DMS53 (cell line): ENCODE data around the gene PACRG.

Source experiments
- DNase-seq: peaks from one replicate; lab custom pipeline; 2025; lab: John Stamatoyannopoulos, UW

The PACRG gene

DNA sequence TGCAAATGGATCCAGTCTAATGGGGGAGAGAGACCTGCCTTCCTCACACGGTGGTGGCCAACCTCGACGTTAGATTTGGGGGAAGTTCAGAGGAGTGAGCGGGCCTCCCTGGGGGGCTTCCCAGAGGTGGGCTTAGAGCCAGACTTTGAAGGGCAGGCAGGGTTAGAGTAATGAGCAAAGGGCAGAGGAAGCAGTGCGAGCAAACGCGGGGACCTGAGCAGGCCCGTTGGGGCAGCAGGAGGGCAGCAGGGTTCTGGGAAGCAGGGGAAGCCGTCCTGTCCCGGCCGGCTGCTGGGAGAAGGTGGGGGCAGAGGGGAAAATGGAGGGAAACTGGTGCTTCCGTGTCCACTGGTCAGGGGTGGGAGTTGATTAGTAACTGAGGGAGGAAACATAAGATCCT is 474.1 kb downstream of the PACRG start:
- no peak for DNase-seq

DNA sequence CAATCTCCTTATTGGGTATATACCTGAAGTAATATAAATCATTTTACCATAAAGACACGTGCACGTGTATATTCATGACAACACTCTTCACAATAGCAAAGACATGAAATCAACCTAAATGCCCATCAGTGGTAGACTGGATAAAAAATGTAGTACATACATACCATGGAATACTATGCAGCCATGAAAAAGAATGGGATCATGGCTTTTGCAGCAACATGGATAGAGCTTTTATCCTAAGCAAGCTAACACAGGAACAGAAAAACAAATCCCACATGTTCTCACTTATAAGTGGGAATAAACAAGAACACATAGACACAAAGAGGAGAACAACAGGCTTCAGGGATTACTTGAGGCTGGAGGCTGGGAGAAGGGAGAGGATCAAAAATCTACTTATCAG is 478.4 kb downstream of the PACRG start:
- DNase-seq = no peak

DNA sequence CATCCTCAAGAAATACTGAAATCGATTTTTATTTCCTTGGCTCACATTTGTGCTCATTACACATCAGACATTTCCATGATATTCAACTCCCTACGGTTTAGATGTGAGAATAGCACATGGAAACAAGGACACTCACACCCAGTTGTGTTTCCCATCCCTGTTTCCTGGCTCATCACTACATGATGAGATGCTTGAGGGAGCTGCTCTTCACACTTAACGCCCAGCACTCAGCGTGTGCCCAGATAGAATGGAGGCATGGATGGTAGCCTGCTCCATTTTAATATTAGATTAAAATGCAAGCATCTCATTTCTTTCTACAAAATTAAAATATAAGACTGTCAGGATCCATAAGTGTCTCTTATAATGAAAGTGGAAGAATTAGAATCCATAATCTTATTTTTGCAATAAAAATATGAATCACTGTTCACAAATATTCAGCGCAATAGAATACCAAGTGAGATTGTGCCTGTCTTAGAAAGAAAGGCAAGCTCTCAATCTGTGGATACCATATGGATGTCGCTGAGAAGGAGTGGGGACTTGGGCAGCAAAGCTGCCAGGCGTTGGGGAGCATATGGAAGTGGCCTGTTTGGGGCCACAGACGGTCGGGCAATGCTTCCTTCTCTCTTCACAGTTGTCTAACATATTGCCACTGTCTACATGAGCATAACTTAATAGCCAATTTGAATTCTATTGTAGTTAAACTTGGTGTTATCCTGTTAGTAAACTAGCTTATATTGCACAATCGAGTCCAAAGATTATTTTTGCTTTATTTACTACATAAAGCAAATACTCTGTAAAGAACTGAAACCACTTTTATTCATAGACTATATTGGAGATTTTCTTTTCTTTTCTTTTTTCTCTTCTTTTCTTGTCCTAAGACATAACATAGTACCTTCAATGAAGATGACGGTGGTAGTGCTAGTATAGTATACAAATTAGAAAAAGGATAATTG is 479.9 kb downstream of the PACRG start:
- DNase-seq = no peak

DNA sequence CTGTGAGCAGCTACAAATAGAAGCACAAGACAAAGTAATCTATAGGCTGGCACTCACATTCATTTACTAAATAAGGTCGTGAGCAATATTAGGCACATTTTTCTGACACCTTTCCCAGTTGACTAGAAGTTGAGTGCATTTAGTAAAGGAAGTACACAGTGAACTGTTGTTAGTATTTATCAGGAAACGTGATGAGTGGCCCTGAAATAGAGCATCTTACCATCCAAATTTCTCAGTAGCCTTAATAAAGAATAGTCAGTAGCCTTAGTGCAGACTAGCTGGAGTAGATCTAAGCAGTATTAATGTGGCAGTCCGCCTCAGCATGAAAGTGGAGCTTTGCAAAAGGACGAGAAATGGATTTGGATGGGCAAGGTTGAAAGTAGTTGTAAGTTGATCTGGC is 481.2 kb downstream of the PACRG start:
- no peak for DNase-seq

DNA sequence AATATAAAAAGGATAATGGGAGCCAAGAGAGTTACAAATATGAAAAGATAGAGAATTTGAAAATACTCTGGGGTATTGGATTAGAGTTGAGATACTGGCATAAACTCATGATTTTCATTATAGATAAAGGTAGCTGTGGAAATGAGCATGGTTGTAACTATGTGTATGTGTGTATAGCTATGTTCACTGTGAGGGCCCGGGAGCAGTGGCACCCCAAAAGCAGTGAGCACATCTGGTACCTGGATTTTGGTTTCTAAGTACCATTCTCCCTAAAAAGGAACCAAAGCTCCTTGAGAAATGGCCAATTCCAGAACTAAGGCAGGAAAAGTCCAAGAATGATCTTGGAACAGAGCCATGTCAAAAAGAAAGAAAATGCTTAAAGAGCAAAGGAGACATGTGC is 484.3 kb downstream of the PACRG start:
- no peak for DNase-seq

DNA sequence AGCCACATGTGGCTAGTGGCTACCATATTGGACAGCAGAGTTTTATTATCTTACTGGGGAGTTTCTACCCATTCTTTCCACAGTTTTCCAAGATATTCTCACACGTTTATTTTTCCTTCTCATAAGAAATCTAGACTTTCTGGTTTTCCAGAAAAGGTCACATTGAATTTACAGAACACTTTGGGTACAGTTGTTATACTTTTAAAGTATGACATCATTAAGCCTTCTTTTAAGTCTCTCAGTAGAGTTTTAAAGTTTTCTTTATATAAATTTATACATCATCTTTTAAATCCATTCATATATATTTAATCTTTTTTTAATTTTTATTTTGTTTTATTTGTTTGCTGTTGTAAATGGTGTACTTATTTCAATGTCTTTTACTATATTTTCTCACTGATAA is 486.5 kb downstream of the PACRG start:
- DNase-seq = no peak

DNA sequence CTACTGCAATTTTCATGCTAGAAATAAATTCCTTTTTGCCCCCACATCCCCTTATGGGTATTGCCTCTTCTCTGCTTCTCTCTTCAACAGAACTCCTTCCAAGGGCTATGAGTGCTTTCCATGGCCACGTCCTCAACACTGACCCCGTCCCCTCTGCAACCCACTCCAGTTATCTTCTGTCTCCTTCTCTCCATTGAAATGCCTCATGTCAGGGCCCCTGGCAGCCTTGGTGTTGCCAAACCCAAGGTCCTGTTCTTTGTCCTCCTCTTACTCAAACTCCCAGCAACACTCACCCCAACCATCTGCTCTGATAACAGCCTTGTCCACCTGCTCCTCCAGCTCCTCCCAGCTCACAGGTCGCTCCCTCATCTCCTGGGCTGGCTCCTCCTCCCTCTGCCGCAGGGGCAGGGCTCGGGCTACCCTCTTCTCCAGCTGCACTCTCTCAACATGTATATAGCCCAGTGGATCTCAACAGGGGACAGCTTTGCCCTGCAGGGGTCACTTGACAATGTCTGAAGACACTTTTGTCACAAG is 490.7 kb downstream of the PACRG start:
- DNase-seq = no peak

DNA sequence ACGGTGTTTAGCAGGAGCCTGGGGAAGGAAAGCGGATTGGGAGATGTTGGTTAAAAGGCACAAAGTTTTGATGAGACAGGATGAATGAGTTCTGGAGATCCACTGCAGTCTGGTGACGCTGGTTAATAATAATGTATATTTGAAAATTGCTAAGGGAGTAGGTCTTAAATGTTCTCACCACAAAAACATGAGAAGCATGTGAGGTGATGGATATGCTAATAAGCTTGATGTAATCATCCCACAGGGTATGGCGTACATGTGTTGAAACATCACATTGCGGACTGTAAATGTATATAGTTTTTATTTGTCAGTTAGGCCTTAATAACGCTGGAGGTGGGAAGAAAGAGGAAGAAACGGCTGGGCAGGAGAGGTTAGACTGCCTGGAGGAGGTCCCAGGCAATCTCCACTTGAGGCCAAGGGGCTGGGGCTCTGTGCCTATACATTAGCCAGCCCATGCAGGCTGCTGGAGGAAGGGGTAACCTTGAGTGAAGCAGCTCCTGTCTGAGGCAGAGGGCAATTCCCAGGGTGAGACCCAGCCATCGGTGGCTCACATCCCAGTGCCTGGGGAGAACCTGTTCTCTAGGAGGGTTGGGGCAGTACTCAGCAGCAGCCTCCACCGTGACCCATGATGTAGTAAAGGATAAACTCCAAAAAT is 498.5 kb downstream of the PACRG start:
- DNase-seq = no peak

DNA sequence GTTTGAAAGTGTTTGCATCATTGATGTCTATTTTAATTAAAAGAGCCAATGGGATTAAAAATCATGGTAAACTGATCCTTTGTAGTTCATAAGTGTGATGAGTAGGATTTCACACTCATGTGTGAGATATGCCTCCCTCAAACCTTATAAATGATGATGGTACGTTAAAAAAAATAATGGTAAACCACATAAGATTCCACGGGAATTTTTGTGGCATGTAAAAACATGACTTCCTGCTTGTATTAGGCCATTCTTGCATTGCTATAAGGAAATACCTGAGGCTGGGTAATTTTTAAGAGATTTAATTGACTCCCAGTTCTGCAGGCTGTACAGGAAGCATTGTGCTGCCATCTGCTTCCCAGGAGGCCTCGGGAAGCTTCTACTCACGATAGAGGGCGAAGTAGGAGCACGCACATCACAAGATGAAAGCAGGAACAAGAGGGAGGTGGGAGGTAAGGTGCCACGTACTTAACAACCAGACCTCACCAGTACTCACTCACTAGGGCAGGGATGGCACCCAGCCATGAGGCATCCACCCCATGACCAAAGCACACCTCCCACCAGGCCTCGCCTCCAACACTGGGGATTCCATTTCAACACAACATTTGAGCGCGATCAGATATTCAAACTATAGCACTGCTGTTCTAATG is 499.2 kb downstream of the PACRG start:
- no peak for DNase-seq

DNA sequence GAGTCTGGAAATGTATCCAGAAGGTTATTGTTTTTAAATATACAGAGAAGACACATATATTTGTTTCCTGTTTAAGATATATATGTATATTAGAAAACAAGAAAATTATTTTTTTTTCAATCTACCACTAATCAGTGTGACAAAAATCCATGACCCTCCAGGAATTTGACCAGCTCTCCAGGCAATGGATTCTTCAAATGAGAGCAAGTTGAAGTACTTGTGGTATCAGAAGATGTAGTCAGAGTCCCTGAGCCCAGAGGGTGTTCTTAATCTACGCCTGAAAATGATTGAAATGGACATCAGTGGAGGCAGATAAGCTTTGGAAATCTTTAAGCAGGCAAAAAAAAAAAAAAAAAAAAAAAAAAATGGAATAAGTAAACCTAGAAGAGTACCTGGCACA is 500.3 kb downstream of the PACRG start:
- no peak for DNase-seq

DNA sequence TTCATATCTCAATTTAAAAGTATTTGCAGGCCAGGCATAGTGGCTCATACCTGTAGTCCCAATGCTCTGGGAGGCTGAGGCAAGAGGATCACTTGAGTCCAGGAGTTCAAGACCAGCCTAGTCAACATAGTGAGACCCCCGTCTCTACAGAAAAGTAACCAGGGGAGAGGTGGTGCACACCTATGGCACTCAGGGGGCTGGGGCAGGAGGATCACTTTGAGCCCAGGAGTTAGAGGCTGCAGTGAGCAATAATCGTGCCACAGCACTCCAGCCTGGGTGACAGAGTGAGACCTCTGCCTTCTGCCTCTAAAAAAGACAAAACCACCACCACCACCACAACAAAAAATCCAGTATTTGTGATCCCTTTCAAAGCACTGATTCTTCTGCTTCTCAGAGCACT is 501.3 kb downstream of the PACRG start:
- no peak for DNase-seq

DNA sequence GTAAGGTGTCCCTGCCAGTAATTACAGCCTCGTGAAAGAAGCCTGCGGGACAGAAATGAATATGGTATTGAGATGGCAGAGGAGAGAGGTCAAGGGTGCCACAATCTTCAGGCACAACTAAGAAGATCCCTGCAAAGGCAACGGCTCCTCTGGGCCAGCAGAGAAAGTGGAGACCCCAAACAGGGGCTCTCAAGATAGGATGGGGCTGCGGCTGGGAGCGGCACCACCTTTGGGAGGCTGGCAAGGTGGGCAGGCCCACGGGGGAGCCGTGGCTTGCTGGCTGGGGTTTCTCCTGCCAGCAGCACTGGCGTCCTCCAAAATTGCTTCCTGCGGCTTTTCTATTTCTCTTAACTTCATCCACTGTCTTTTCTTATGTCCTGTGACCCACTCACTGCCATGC is 503.1 kb downstream of the PACRG start:
- DNase-seq = no peak

DNA sequence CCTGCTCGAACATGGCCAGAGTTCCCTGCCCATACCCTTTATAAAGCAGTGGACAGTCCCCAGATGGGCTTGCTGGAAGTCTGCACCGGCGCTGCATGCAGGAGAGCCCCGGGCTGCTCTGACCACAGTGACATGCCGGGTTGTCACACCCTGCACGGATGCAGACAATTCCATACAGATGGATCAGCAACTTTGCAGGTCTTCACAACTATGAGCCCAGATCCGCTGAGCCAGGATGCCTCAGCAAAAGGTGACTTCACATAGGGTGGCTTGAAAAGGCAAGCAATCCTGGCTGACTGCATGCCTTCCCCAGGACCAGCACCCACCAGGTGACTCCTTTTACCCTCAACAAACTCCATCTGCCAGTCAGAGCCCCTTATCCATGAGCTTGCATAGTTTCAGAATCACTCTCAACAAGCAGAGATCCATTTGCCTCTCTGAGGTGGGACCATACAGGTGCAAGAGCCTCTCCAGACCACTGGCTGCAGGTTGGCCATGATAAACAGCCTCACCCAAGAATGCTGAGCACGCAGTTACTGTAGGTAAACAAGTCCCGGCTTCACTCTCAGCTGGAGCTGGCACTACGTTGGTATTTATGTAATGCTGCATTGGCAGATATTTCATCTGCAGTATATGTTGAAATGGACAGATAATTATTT is 503.7 kb downstream of the PACRG start:
- DNase-seq = no peak

DNA sequence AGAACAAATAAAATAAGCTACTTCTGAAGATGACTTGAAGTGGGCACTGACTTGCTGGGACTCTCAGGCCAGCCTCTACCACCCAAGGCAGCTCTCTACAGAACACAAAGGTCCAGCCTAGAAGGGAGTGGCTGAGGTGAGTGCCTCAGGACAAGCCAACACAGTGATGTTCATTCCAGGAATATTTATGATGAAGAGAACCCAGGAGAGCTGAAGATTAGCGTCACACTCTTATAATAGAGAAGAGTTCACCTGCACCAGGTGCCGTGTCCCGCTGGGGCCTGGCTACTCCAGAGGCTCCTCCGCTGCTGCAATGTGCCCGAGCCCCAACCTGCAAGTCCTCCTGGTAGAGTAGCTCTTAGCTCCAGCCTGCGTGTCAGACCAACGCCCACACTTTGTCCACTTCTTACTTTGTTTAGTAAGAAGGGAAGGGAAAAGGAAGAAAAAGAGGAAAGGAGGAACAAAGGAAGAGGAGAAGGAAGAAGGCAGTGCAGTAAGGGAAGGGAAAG is 504.3 kb downstream of the PACRG start:
- no peak for DNase-seq

DNA sequence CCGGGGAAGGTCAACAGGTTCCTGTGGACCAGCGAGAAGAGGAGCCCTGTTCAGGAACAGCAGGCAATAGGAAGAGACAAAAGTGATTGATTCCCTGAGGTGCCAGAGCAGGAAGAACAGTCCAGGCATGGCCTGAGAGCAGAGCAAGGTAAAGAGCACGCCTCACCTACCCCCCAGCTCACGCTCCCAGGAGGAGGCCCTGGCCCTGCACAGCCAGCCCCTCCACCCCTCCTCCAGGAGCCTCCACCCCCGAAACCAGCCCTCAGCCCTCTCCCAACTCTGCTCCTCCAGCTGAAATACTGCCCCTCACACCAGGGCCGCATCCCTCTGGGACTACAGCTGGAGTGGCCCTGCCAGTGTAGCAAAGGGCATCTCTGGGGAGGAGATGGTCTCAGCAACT is 504.9 kb downstream of the PACRG start:
- DNase-seq = no peak

DNA sequence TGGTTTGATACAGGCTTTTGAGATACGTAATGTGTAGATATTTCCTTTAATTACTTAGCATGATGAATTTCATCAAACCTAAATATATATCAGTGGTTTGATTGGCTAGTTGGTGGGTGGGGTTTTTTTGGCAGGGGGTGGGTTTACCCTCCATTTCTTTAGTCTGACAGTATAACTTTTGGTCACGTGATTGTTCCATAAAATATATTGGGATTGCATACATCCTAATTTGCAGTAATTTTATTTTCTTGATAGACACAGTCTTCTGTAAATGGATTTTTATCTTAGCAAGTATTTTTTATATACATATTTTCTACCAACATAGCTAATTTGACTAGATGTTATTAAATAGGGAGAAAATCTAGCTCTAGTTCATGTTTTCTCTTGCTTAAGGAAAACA is 509.3 kb downstream of the PACRG start:
- DNase-seq = no peak

DNA sequence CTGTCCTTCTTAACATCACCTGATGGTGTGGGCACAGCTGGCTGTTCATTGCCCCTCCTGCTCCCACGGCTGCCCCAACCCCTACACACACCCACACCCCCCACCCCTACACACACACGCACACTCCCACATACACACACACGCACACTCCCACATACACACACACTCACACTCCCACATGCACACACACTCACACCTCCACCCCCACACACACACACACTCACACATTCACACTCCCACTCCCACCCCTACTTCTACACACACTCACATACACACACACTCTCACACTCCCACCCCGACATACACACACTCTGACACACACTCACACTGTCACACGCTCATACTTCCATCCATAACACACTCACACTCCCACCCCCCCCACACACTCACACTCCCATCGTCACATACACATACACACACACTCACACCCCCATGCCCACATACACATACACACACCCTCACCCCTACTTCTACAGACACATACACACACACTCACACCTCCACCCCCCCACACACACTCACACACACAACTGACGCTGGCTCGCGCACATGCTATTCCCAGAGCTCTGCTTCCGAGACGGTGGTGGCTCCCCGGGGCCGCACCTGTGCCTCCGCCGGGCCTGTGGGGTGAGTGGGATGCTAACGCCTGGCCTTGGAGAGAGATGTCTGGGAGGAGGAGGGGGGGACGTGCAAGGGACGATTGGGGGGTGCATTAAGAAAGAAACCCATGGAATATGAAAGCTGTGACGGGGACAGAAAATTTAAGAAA is 512.0 kb downstream of the PACRG start:
- DNase-seq = no peak

DNA sequence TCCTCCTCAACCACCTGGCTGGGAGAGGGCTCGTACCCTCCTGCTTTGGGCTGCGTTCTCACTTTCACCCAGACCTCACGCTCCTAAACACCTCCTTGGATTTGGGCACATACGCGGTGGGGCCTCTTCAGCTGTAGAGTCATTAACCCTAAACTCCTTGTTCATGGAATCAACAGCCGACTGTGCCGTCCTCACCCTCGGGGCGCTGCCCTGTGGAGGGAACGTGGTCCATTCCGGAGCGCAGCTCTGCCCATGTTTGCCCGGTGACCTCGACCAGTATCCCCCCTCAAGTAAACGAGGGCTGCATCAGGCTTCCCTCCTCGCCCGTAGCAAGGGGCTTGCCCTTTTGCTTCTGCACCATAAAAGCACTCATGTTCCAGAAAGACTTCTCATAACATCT is 512.8 kb downstream of the PACRG start:
- no peak for DNase-seq

DNA sequence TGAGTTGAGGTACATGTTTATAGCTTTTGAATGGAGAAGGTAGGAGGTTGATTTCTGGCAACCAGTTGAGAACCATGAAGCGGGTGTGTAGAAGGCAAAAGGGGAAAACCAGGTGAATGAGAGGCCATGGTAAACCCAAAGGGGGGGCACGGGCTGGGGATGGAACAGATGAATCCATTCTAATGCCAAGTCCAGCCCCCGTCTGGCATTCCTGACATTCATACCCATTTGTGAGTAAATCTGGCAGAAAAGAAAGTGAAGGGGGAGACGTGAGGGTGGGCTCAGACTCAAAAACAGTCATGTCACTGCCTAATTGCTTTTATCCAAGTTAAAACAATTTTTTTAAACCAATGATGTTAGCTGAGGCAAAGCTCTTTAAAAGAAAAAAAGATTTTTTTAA is 513.9 kb downstream of the PACRG start:
- no peak for DNase-seq

DNA sequence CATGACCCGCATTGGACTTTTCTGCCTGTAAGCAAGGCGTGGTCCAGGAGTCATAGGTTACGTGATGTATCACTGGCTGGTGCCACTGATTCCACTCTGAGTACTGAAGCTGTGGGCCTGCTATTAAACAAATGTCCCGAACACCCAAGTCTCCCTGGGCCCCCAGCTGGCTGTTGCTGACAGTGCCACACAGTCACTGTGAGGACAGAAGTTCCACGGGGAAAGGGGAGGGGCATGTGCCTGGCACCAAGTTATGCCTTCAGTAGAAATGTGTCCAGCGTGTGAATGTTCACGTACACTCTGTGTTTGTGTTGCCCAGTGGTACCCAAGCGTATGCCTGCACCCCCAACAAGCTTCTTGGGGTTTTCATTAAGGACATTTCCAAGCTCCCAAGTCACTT is 515.3 kb downstream of the PACRG start:
- no peak for DNase-seq
